Glomerular endothelial cell (primary cell): Measurements from ENCODE around the gene UAP1L1. TPM values are rescaled to one million over a fixed set of nuclear protein-coding genes. Genes with fewer than 3 reads are reported as not detected.

Experiments
- DNase-seq: peaks from one replicate; pipeline ENCODE4 v3.0.0-alpha.2; 2011; ENCODE audit warnings: low read depth, low spot score; ENCODE audit errors: extremely low read depth
- total RNA-seq: library from RNA; depleted of rRNA; stranded (reverse); fragments of >200 nt; gene quantifications from 2 replicates; pipeline ENCODE4 v1.2.3, GENCODE V29; 2015

UAP1L1 gene
- total RNA-seq, 1 donor from 2014 or later: 30.3 TPM

DNA sequence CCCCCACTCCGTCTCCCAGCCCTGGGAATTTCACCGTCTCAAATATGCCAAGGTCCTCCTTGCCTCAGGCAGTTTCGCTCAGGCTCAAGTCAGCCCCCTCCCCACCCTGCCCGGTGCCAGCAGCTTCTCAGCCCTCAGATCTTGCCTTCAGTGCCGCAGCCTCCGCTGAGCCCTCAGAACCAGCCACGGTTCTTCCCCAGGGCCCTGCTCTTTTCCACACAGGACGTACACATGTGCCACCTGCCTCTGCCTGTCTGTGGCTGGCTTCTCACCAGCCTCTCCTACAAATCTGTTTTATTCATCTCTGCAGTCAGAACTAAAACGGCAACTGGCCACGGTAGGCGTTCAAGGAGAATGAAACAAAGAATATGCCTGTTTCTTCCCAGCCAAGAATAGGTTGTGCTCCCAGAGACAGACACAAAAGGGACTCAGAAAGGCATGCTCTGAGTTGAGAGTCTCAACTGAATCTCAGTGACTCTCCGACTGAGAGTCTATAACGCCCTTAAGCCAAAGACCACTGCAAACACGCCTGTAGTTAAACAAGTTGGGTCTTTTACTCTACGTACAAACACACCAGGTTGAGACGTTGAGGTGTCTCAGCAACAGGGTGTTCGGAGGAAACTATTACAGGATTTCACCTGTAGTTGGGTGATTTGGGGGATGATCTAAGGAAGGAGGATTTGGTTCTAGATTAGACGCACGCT lies 51.0 kb downstream of the UAP1L1 start:
- no peak for DNase-seq

DNA sequence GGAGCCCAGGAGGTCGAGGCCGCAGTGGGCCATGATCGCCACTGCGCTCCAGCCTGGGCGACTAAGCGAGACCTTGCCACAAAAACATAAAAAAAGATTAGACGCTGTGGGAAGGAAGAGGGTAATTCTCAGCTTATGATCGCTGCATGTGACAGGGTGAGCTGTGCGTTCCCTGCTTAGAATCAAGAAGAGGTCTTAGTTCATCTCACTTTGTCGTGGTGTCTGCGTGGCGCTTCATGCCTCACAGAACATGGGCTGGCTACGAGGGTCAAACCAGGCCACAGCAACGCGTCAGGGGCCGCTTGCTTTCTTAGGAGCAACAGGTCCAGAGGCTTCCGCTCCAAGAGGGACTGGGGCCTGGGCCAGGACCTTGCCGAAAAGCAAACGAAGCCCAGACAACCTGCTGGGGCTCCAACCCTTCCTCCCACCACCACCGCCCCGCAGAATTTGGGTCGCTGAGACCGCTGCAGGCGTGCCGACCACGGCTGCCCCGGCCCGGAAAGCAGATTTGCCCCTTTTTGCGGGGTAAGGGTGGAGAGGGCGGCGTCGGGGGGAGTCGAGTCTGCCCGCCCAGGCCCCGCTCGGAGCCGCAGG lies 51.6 kb downstream of the UAP1L1 start:
- no peak for DNase-seq

DNA sequence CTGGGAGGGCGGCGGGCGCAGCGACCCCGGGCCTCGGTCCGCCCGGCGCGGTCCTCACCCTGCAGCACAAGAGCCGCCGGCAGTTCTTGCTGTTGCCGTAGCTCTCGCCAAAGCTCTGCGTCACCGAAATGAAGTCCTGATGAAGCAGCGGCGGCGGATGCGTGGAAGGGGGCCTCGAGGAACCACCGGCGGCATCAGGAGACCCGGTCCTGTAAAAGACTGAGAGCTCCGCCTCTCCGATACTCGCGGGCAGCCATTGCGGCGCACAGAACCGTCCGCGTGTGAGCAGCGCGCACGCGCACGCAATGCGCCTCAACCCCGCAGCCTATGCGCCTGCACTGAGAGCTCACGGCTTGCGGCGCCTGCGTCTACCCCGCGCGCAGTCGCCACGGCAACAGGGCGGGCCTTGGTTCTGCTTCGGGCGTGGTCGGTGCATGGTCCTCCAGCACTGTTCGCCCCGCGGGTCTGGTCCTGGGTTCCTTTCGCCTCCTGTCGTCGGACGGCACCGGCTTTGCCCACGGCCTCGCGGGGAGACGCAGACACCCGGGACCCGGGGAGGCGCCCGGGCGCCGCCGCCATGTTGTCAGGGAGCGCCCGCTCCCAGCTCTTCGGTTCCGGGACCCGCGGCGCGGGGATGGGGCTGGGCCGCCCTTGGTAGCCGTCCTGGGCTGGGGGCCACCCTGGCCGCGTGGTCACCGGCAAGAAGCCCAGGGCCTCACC lies 52.3 kb downstream of the UAP1L1 start:
- DNase-seq: peak; percentile 36

DNA sequence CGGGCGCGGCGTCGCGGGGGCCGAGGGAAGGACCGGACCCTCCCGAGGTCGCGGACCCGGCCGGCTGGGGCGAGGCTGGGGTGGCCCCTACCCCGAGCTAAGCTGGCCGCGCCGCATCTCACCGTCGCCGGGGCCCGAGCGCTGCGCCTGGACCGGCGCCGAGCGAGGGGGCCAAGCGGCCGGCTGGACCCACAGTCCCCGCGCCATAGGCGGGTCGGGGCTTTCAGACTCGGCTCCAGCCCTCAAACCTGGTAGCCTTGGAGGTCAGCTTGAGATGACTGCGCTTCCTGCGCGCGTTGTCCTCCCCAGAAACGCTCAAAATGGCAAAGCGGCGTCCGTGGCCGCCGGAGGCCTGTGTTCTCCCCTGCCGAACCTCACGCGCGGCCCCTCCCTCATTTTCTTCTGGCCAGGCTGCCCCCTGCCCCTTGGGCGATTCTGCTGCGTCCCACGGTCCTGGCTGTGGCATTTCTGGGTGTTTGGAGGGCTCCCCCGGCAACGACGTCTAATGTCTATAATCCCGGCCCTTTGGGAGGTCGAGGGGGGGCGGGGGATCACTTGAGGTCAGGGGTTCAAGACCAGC lies 52.9 kb downstream of the UAP1L1 start:
- DNase-seq: no peak

Other genes with a start within 250 kb of the UAP1L1 start
- 0.48 and 1.6 TPM in 2 replicates for gene AJM1, start 235.0 kb upstream of the UAP1L1 start, total RNA-seq
- gene PHPT1, start 228.1 kb upstream of the UAP1L1 start, total RNA-seq: 153 and 179 TPM in 2 replicates
- gene MAMDC4, start 225.2 kb upstream of the UAP1L1 start, total RNA-seq: 1.4 and 3.4 TPM in 2 replicates
- gene EDF1, start 211.2 kb upstream of the UAP1L1 start, total RNA-seq: 496 and 520 TPM in 2 replicates
- gene TRAF2, start 191.0 kb upstream of the UAP1L1 start, total RNA-seq: 12.2 and 21.9 TPM in 2 replicates
- 187 and 188 TPM in 2 replicates for gene FBXW5, start 132.8 kb upstream of the UAP1L1 start, total RNA-seq
- not detected in 2 replicates for gene C8G, start 132.3 kb upstream of the UAP1L1 start, total RNA-seq
- gene LCN12, start 125.2 kb upstream of the UAP1L1 start, total RNA-seq: not detected in 2 replicates
- not detected in 2 replicates for gene PTGDS, start 100.0 kb upstream of the UAP1L1 start, total RNA-seq
- not detected in 2 replicates for gene LCNL1, start 94.5 kb upstream of the UAP1L1 start, total RNA-seq
- 28.0 and 47.2 TPM in 2 replicates for gene PAXX, start 85.1 kb upstream of the UAP1L1 start, total RNA-seq
- 0.29 and 2.3 TPM in 2 replicates for gene CLIC3, start 80.9 kb upstream of the UAP1L1 start, total RNA-seq
- 27.2 and 28.4 TPM in 2 replicates for gene ABCA2, start 49.3 kb upstream of the UAP1L1 start, total RNA-seq
- not detected in 2 replicates for gene FUT7, start 45.4 kb upstream of the UAP1L1 start, total RNA-seq
- gene NPDC1, start 31.3 kb upstream of the UAP1L1 start, total RNA-seq: 195 and 250 TPM in 2 replicates
- not detected in 2 replicates for gene ENTPD2, start 23.5 kb upstream of the UAP1L1 start, total RNA-seq
- gene SAPCD2, start 7.0 kb upstream of the UAP1L1 start, total RNA-seq: 6.1 and 6.7 TPM in 2 replicates
- 109 and 118 TPM in 2 replicates for gene MAN1B1, start 9.5 kb downstream of the UAP1L1 start, total RNA-seq
- gene DPP7, start 37.2 kb downstream of the UAP1L1 start, total RNA-seq: 154 and 167 TPM in 2 replicates
- gene GRIN1, start 61.6 kb downstream of the UAP1L1 start, total RNA-seq: not detected in 2 replicates
- not detected in 2 replicates for gene LRRC26, start 92.5 kb downstream of the UAP1L1 start, total RNA-seq
- not detected in 2 replicates for gene TMEM210, start 94.5 kb downstream of the UAP1L1 start, total RNA-seq
- gene ANAPC2, start 111.0 kb downstream of the UAP1L1 start, total RNA-seq: 22.9 and 34.2 TPM in 2 replicates
- 91.8 and 109 TPM in 2 replicates for gene SSNA1, start 111.2 kb downstream of the UAP1L1 start, total RNA-seq
- 10.0 and 10.8 TPM in 2 replicates for gene TPRN, start 123.2 kb downstream of the UAP1L1 start, total RNA-seq
- 24.3 and 32.1 TPM in 2 replicates for gene TMEM203, start 128.1 kb downstream of the UAP1L1 start, total RNA-seq
- 10.3 and 12.8 TPM in 2 replicates for gene NDOR1, start 128.2 kb downstream of the UAP1L1 start, total RNA-seq
- 0.76 and 2.9 TPM in 2 replicates for gene RNF208, start 144.7 kb downstream of the UAP1L1 start, total RNA-seq
- gene CYSRT1, start 147.7 kb downstream of the UAP1L1 start, total RNA-seq: 0.41 and 0.78 TPM in 2 replicates
- not detected in 2 replicates for gene RNF224, start 150.0 kb downstream of the UAP1L1 start, total RNA-seq
- not detected in 2 replicates for gene SLC34A3, start 153.4 kb downstream of the UAP1L1 start, total RNA-seq
- 400 and 427 TPM in 2 replicates for gene TUBB4B, start 163.8 kb downstream of the UAP1L1 start, total RNA-seq
- not detected in 2 replicates for gene STPG3, start 173.8 kb downstream of the UAP1L1 start, total RNA-seq
- gene NELFB, start 177.8 kb downstream of the UAP1L1 start, total RNA-seq: 48.5 and 63.0 TPM in 2 replicates
- gene TOR4A, start 200.2 kb downstream of the UAP1L1 start, total RNA-seq: 59.7 and 81.4 TPM in 2 replicates
- 62.5 and 188 TPM in 2 replicates for gene NRARP, start 224.8 kb downstream of the UAP1L1 start, total RNA-seq